Keratinocyte (primary cell): ENCODE data around the gene PSMB7. TPM values are rescaled to one million over a fixed set of nuclear protein-coding genes. Genes with fewer than 3 reads are reported as not detected.

ENCODE experiments used
- DNase-seq: peaks from one replicate; pipeline ENCODE4 v3.0.0-alpha.2; 2011; ENCODE audit warnings: low read depth, missing footprints, low spot score
- FAIRE-seq: peaks from 2 replicates; lab custom pipeline; 2011; peaks lifted over from hg19 to GRCh38; lab: Jason Lieb, UNC
- H2AFZ ChIP-seq: 2 replicates; pipeline ENCODE4 v1.6.0; 2012; ENCODE audit warnings: low read length, control low read depth, inconsistent platforms; ENCODE audit not compliant: control insufficient read depth
- H3K27ac ChIP-seq: 2 replicates; pipeline ENCODE4 v1.5.1; 2011; ENCODE audit warnings: low read length; ENCODE audit not compliant: control insufficient read depth, insufficient read depth
- H3K27me3 ChIP-seq: 3 replicates; pipeline ENCODE4 v1.6.0; 2011; ENCODE audit warnings: low read length; ENCODE audit not compliant: control insufficient read depth, insufficient read depth; ENCODE audit errors: extremely low read depth
- H3K36me3 ChIP-seq, 2 experiments: 2 replicates in 1 of 2; 3 replicates in 1 of 2; pipeline ENCODE4 v1.5.1; 2011; ENCODE audit warnings: low read length in 2 of 2, mild to moderate bottlenecking in 1 of 2; ENCODE audit not compliant: control insufficient read depth in 2 of 2, insufficient read depth in 2 of 2; ENCODE audit errors: extremely low read depth in 1 of 2
- H3K4me1 ChIP-seq: 3 replicates; pipeline ENCODE4 v1.5.1; 2011; ENCODE audit warnings: low read length; ENCODE audit not compliant: control insufficient read depth, insufficient read depth; ENCODE audit errors: extremely low read depth
- H3K4me2 ChIP-seq: 3 replicates; pipeline ENCODE4 v1.6.0; 2011; ENCODE audit warnings: low read depth, low read length; ENCODE audit not compliant: control insufficient read depth, insufficient read depth; ENCODE audit errors: extremely low read depth
- H3K4me3 ChIP-seq, 3 experiments: fragments of 200-600 bp in 1 of 3; sonication (generic) in 1 of 3; 2 replicates in 2 of 3; 3 replicates in 1 of 3; pipeline ENCODE4 v1.5.1; 2011 to 2016; ENCODE audit warnings: low read length in 3 of 3, mild to moderate bottlenecking in 3 of 3, control low read depth in 2 of 3, inconsistent platforms in 1 of 3, low read depth in 1 of 3, mixed read lengths in 1 of 3, mixed run types in 1 of 3, moderate library complexity in 1 of 3; ENCODE audit not compliant: control insufficient read depth in 2 of 3, insufficient read depth in 2 of 3; ENCODE audit errors: extremely low read depth in 1 of 3
- H3K79me2 ChIP-seq: 2 replicates; pipeline ENCODE4 v1.6.0; 2012; ENCODE audit warnings: low read length; ENCODE audit not compliant: control insufficient read depth, insufficient read depth
- H3K9ac ChIP-seq: 3 replicates; pipeline ENCODE4 v1.6.0; 2011; ENCODE audit warnings: low read length; ENCODE audit not compliant: control insufficient read depth, insufficient read depth; ENCODE audit errors: extremely low read depth
- H3K9me1 ChIP-seq: 3 replicates; pipeline ENCODE4 v1.6.0; 2011; ENCODE audit warnings: low read length; ENCODE audit not compliant: control insufficient read depth, insufficient read depth; ENCODE audit errors: extremely low read depth
- H3K9me3 ChIP-seq: 2 replicates; pipeline ENCODE4 v1.5.1; 2012; ENCODE audit warnings: low read depth, low read length; ENCODE audit not compliant: control insufficient read depth
- H4K20me1 ChIP-seq: 3 replicates; pipeline ENCODE4 v1.6.0; 2011; ENCODE audit warnings: low read length; ENCODE audit not compliant: control insufficient read depth, insufficient read depth; ENCODE audit errors: extremely low read depth
- CTCF ChIP-seq, 3 experiments: IDR thresholded peaks in 1 of 3; conservative IDR thresholded peaks in 1 of 3; optimal IDR thresholded peaks in 1 of 3; 2 replicates in 2 of 3; 3 replicates in 1 of 3; pipeline versions ENCODE3 to v1.5.1; 2011; ENCODE audit warnings: low read length in 3 of 3, mild to moderate bottlenecking in 3 of 3, moderate library complexity in 2 of 3, control low read depth in 1 of 3, inconsistent platforms in 1 of 3; ENCODE audit not compliant: insufficient read depth in 2 of 3; ENCODE audit errors: extremely low read depth in 1 of 3
- EZH2 ChIP-seq: IDR thresholded peaks from one replicate; pipeline ENCODE4 v1.6.1; 2012; ENCODE audit warnings: inconsistent platforms, mild to moderate bottlenecking, low read length, moderate library complexity
- dilution Hi-C: fragments of 300-500 bp; cut with MboI; formaldehyde crosslinking; loops from one replicate; pipeline ENCODE4 v1.7.0; 2020; ENCODE audit warnings: low sequenced_read_pairs; ENCODE audit not compliant: extremely low pct_ligation_motif_present
- polyA plus RNA-seq, 5 experiments: library from polyadenylated mRNA; depleted of rRNA in 3 of 5; stranded (reverse) in 3 of 5; stranded (forward) in 1 of 5; unstranded in 1 of 5; fragments of >200 nt; gene quantifications; 1 replicate in 1 of 5; 2 replicates in 3 of 5; 3 replicates in 1 of 5; pipeline versions ENCODE4 v1.2.1 to v1.2.3, GENCODE V29; 2011 to 2012; ENCODE audit warnings: missing spikeins in 2 of 5, low read depth in 1 of 5, low replicate concordance in 1 of 5

The PSMB7 gene
- polyA plus RNA-seq, 1 donor (not counting 4 experiments of a cell fraction or from before 2014, with no cell fraction given) = 388 TPM

DNA sequence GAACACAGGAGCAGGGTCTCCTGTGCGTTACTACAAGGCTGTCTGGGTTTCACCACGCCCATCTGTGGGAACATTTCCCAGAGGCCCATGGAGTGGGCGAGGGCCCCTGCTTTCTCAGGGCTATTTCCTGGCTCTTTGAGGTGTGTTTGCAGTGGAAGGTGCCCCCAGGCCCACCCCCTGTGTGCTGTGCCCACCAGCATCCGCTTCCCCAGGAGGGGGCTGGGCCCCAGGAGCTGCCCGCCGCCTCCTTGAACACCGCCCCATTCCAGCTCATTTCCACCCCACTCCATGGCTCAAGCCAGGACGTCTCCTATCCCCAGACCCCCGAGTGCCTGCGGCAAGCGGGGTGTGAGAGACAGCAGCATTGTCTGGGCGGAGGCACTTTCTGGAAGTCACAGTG is 87.0 kb downstream of the PSMB7 start:
- DNase-seq (no peak), FAIRE-seq (no peak)
- Histone ChIP-seq H3K9me1 (no peaks in the 10 kb centered on the region), H3K4me2 (no peak overlapping the region), H3K36me3 (peaks cover 11 to 35% of the 10 kb centered on the region in 2 experiments), H3K9me3 (no peaks in the 10 kb centered on the region), H4K20me1 (no peaks in the 10 kb centered on the region), H3K27ac (no peak overlapping the region), H3K4me1 (no peaks in the 10 kb centered on the region), H3K9ac (no peak overlapping the region), H3K27me3 (no peaks in the 10 kb centered on the region), H2AFZ (no peak overlapping the region), H3K4me3 (no peak overlapping the region), H3K79me2 (no peaks in the 10 kb centered on the region)
- TF ChIP-seq CTCF (optimal IDR thresholded peaks at IDR 0.05 in 1 of 3, IDR thresholded peaks at IDR 0.05 in 1 of 3, conservative IDR thresholded peaks at IDR 0.05 in 1 of 3; ENCODE audit: extremely low read depth in 1 of 3, insufficient read depth in 2 of 3, low read length in 3 of 3) (no peak), EZH2 (no peak)
- dilution Hi-C loops = no loop called here

DNA sequence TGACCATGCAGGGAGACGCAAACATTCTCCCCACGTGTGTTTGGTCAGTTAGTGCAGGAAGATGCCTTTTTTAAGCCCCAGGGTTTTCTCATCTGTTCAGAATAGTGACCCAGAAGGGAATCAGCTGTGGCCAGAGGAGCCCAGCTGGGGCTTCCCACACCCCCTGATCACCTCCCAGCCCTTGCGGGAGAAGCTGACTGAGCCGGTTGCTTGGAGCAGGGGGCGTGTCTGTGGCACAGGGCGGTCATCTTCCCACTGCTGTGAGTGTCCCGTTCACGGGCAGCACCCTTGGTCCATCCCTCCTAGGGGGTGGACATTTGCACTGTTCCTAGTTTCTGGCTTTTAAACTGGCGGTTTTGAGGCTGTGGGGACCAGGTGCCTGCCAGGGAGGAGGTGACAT is 87.8 kb downstream of the PSMB7 start:
- Histone ChIP-seq H3K36me3 (peaks cover 14 to 40% of the 10 kb centered on the region in 2 experiments), H3K27me3 (no peaks in the 10 kb centered on the region), H4K20me1 (no peaks in the 10 kb centered on the region), H3K4me3 (no peak overlapping the region), H3K79me2 (no peaks in the 10 kb centered on the region), H3K9me3 (no peaks in the 10 kb centered on the region), H2AFZ (no peak overlapping the region), H3K4me1 (no peaks in the 10 kb centered on the region), H3K9ac (no peak overlapping the region), H3K4me2 (no peak overlapping the region), H3K27ac (no peak overlapping the region), H3K9me1 (no peaks in the 10 kb centered on the region)
- DNase-seq (no peak), FAIRE-seq (no peak)
- no peak for TF ChIP-seq EZH2
- TF ChIP-seq CTCF (optimal IDR thresholded peaks at IDR 0.05 in 1 of 3, IDR thresholded peaks at IDR 0.05 in 1 of 3, conservative IDR thresholded peaks at IDR 0.05 in 1 of 3; ENCODE audit: extremely low read depth in 1 of 3, insufficient read depth in 2 of 3, low read length in 3 of 3) = no peak
- dilution Hi-C loops = no loop called here
